Central memory CD8-positive, alpha-beta T cell (primary cell): ENCODE measurements around the gene UBE2J2.

ENCODE experiments used
- ATAC-seq: fragments of 150-1000 bp; cut with Tn5 transposase; replicated peaks from 2 replicates; pipeline ENCODE4 v1.10.0; 2022; ENCODE audit warnings: mild to moderate bottlenecking, moderate FRiP score, moderate number of reproducible peaks; ENCODE audit not compliant: poor library complexity, severe bottlenecking; ENCODE audit errors: extremely low read depth
- DNase-seq, 2 donors: peaks; one replicate each; pipeline ENCODE4 v3.0.0; 2021; ENCODE audit warnings: low spot score in 2 of 2
- H3K27ac Mint-ChIP-seq: one replicate; pipeline ENCODE4 v1.8.0; 2022; ENCODE audit warnings: low read depth, mild to moderate bottlenecking, moderate library complexity, mixed read lengths
- H3K27me3 Mint-ChIP-seq: one replicate; pipeline ENCODE4 v1.8.0; 2022; ENCODE audit warnings: mixed read lengths
- H3K36me3 Mint-ChIP-seq: one replicate; pipeline ENCODE4 v1.8.0; 2022; ENCODE audit warnings: mild to moderate bottlenecking, moderate library complexity, mixed read lengths; ENCODE audit not compliant: insufficient read depth
- H3K4me1 Mint-ChIP-seq: one replicate; pipeline ENCODE4 v1.8.0; 2022; ENCODE audit warnings: mixed read lengths
- H3K4me3 Mint-ChIP-seq: one replicate; pipeline ENCODE4 v1.8.0; 2022; ENCODE audit warnings: mild to moderate bottlenecking, moderate library complexity, mixed read lengths
- H3K9me3 Mint-ChIP-seq: one replicate; pipeline ENCODE4 v1.8.0; 2022; ENCODE audit warnings: mixed read lengths

The UBE2J2 gene

GRCh38 chr1:1246577-1247340 is 26.9 kb downstream of the UBE2J2 start, which contains the start of gene C1QTNF12:
Gene C1QTNF12 (minus strand): TSS chr1:1246722. CDS start chr1:1246690, 32 bp downstream.
- no peak within 1 kb of the TSS for H3K27ac Mint-ChIP-seq
- ATAC-seq: no peak
- no peaks in the 10 kb centered on the region for H3K27me3 Mint-ChIP-seq
- H3K4me3 Mint-ChIP-seq: no peak within 1 kb of the TSS
- DNase-seq: no peak
- H3K36me3 Mint-ChIP-seq: peaks cover 4% of the 10 kb centered on the region
- no peaks in the 10 kb centered on the region for H3K9me3 Mint-ChIP-seq
- peaks cover 6% of the 10 kb centered on the region for H3K4me1 Mint-ChIP-seq

GRCh38 chr1:1245817-1246576 is 27.7 kb downstream of the UBE2J2 start:
- no peak for DNase-seq
- Mint-ChIP-seq H3K4me1 (peaks cover 3% of the 10 kb centered on the region), H3K27ac (no peak overlapping the region), H3K4me3 (no peak overlapping the region), H3K36me3 (peaks cover 4% of the 10 kb centered on the region), H3K9me3 (no peaks in the 10 kb centered on the region), H3K27me3 (no peaks in the 10 kb centered on the region)
- no peak for ATAC-seq

GRCh38 chr1:1245178-1245816 is 28.4 kb downstream of the UBE2J2 start:
- DNase-seq (no peak), ATAC-seq (no peak)
- Mint-ChIP-seq H3K27me3 (no peaks in the 10 kb centered on the region), H3K36me3 (peaks cover 2% of the 10 kb centered on the region), H3K4me1 (no peaks in the 10 kb centered on the region), H3K4me3 (no peak overlapping the region), H3K9me3 (no peaks in the 10 kb centered on the region), H3K27ac (no peak overlapping the region)

- Mint-ChIP-seq H3K27ac (peak overlapping the region; percentile 32), H3K36me3 (peaks cover 2% of the 10 kb centered on the region), H3K4me1 (no peaks in the 10 kb centered on the region), H3K9me3 (no peaks in the 10 kb centered on the region), H3K27me3 (no peaks in the 10 kb centered on the region), H3K4me3 (no peak overlapping the region)
- ATAC-seq (no peak), DNase-seq (no peak)
Observed at GRCh38 chr1:1244192-1244811, 29.4 kb downstream of the UBE2J2 start.

- Mint-ChIP-seq H3K36me3 (peaks cover 2% of the 10 kb centered on the region), H3K4me1 (no peaks in the 10 kb centered on the region), H3K27me3 (no peaks in the 10 kb centered on the region), H3K9me3 (no peaks in the 10 kb centered on the region), H3K27ac (peak overlapping the region; percentile 32), H3K4me3 (no peak overlapping the region)
- ATAC-seq: no peak
- DNase-seq: no peak
Observed at GRCh38 chr1:1243807-1244191, 29.9 kb downstream of the UBE2J2 start.

GRCh38 chr1:1243266-1243660 is 30.4 kb downstream of the UBE2J2 start:
- H3K36me3 Mint-ChIP-seq: peaks cover 2% of the 10 kb centered on the region
- no peaks in the 10 kb centered on the region for H3K27me3 Mint-ChIP-seq
- H3K9me3 Mint-ChIP-seq: no peaks in the 10 kb centered on the region
- no peak for DNase-seq
- no peak overlapping the region for H3K27ac Mint-ChIP-seq
- no peaks in the 10 kb centered on the region for H3K4me1 Mint-ChIP-seq
- no peak for ATAC-seq
- no peak overlapping the region for H3K4me3 Mint-ChIP-seq

- Mint-ChIP-seq H3K9me3 (no peaks in the 10 kb centered on the region), H3K4me3 (no peak overlapping the region), H3K27ac (no peak overlapping the region), H3K4me1 (no peaks in the 10 kb centered on the region), H3K27me3 (no peaks in the 10 kb centered on the region), H3K36me3 (peaks cover 2% of the 10 kb centered on the region)
- DNase-seq (no peak), ATAC-seq (no peak)
Observed at GRCh38 chr1:1242461-1243265, 31.0 kb downstream of the UBE2J2 start.

GRCh38 chr1:1241588-1242219 is 31.9 kb downstream of the UBE2J2 start:
- H3K36me3 Mint-ChIP-seq: no peaks in the 10 kb centered on the region
- no peak for DNase-seq

GRCh38 chr1:1240822-1241587 is 32.6 kb downstream of the UBE2J2 start:
- no peaks in the 10 kb centered on the region for H3K36me3 Mint-ChIP-seq
- no peak overlapping the region for H3K27ac Mint-ChIP-seq
- no peaks in the 10 kb centered on the region for H3K4me1 Mint-ChIP-seq
- no peak for DNase-seq
- no peak for ATAC-seq
- no peaks in the 10 kb centered on the region for H3K27me3 Mint-ChIP-seq
- H3K4me3 Mint-ChIP-seq: no peak overlapping the region
- no peaks in the 10 kb centered on the region for H3K9me3 Mint-ChIP-seq

More at GRCh38 chr1:1241588-1242219, 31.9 kb downstream of the UBE2J2 start:
- Mint-ChIP-seq H3K27ac (no peak overlapping the region), H3K9me3 (no peaks in the 10 kb centered on the region), H3K4me1 (no peaks in the 10 kb centered on the region), H3K4me3 (no peak overlapping the region), H3K27me3 (no peaks in the 10 kb centered on the region)
- no peak for ATAC-seq

GRCh38 chr1:1240348-1240732 is 33.3 kb downstream of the UBE2J2 start:
- ATAC-seq: no peak
- H3K27me3 Mint-ChIP-seq: no peaks in the 10 kb centered on the region
- no peak overlapping the region for H3K4me3 Mint-ChIP-seq
- H3K4me1 Mint-ChIP-seq: no peaks in the 10 kb centered on the region
- no peaks in the 10 kb centered on the region for H3K36me3 Mint-ChIP-seq
- no peak overlapping the region for H3K27ac Mint-ChIP-seq
- DNase-seq: no peak
- no peaks in the 10 kb centered on the region for H3K9me3 Mint-ChIP-seq

- no peak overlapping the region for H3K4me3 Mint-ChIP-seq
- H3K27ac Mint-ChIP-seq: no peak overlapping the region
- no peaks in the 10 kb centered on the region for H3K4me1 Mint-ChIP-seq
- no peak for DNase-seq
- no peaks in the 10 kb centered on the region for H3K9me3 Mint-ChIP-seq
- no peaks in the 10 kb centered on the region for H3K36me3 Mint-ChIP-seq
- H3K27me3 Mint-ChIP-seq: no peaks in the 10 kb centered on the region
- no peak for ATAC-seq
Observed at GRCh38 chr1:1239614-1240347, 33.9 kb downstream of the UBE2J2 start.
